Astrocyte (in vitro differentiated cells and primary cell): Measurements from ENCODE around the gene DDOST. TPM values are rescaled to one million over a fixed set of nuclear protein-coding genes. Genes with fewer than 3 reads are reported as not detected.
A peak's percentile ranks its signal among the peaks of the same experiment; 100 is the strongest.

Source experiments
- DNase-seq: peaks from one replicate; pipeline ENCODE4 v3.0.0-alpha.2; 2010; ENCODE audit warnings: low read depth
- FAIRE-seq: peaks from 2 replicates; lab custom pipeline; 2011; peaks lifted over from hg19 to GRCh38; lab: Jason Lieb, UNC
- H2AFZ ChIP-seq: 2 replicates; pipeline ENCODE4 v1.6.0; 2012; ENCODE audit warnings: low read depth, low read length, inconsistent platforms
- H3K27ac ChIP-seq: 2 replicates; pipeline ENCODE4 v1.5.1; 2011; ENCODE audit warnings: low read depth, low read length, inconsistent platforms
- H3K27me3 ChIP-seq: 2 replicates; pipeline ENCODE4 v1.6.0; 2011; ENCODE audit warnings: low read length, inconsistent platforms; ENCODE audit not compliant: insufficient read depth
- H3K36me3 ChIP-seq: 2 replicates; pipeline ENCODE4 v1.5.1; 2011; ENCODE audit warnings: low read length, inconsistent platforms; ENCODE audit not compliant: insufficient read depth
- H3K4me1 ChIP-seq: 2 replicates; pipeline ENCODE4 v1.5.1; 2011; ENCODE audit warnings: low read length, inconsistent platforms; ENCODE audit not compliant: insufficient read depth
- H3K4me2 ChIP-seq: 2 replicates; pipeline ENCODE4 v1.6.0; 2012; ENCODE audit warnings: low read length, inconsistent platforms
- H3K4me3 ChIP-seq: 2 replicates; pipeline ENCODE4 v1.5.1; 2011; ENCODE audit warnings: low read depth, mild to moderate bottlenecking, low read length, inconsistent platforms; ENCODE audit not compliant: insufficient read depth
- H3K79me2 ChIP-seq: 2 replicates; pipeline ENCODE4 v1.6.0; 2012; ENCODE audit warnings: mild to moderate bottlenecking, low read length, inconsistent platforms; ENCODE audit not compliant: insufficient read depth
- H3K9ac ChIP-seq: 2 replicates; pipeline ENCODE4 v1.6.0; 2012; ENCODE audit warnings: mild to moderate bottlenecking, low read length, inconsistent platforms
- H3K9me3 ChIP-seq: 2 replicates; pipeline ENCODE4 v1.5.1; 2012; ENCODE audit warnings: low read depth, mild to moderate bottlenecking, low read length, inconsistent platforms; ENCODE audit not compliant: insufficient read depth
- H4K20me1 ChIP-seq: 2 replicates; pipeline ENCODE4 v1.6.0; 2012; ENCODE audit warnings: low read length, inconsistent platforms; ENCODE audit not compliant: insufficient read depth
- H3K27ac Mint-ChIP-seq: one replicate; pipeline ENCODE4 v1.8.0; 2021; ENCODE audit warnings: mild to moderate bottlenecking, mixed read lengths; ENCODE audit not compliant: unreplicated experiment
- H3K27me3 Mint-ChIP-seq: one replicate; pipeline ENCODE4 v1.8.0; 2021; ENCODE audit warnings: low read depth, mixed read lengths; ENCODE audit not compliant: unreplicated experiment
- H3K36me3 Mint-ChIP-seq: one replicate; pipeline ENCODE4 v1.8.0; 2021; ENCODE audit warnings: low read depth, mixed read lengths; ENCODE audit not compliant: unreplicated experiment
- H3K4me1 Mint-ChIP-seq: one replicate; pipeline ENCODE4 v1.8.0; 2021; ENCODE audit warnings: low read depth, mixed read lengths; ENCODE audit not compliant: unreplicated experiment
- H3K4me3 Mint-ChIP-seq: one replicate; pipeline ENCODE4 v1.8.0; 2021; ENCODE audit warnings: mild to moderate bottlenecking, moderate library complexity, mixed read lengths; ENCODE audit not compliant: unreplicated experiment
- H3K9me3 Mint-ChIP-seq: one replicate; pipeline ENCODE4 v1.8.0; 2021; ENCODE audit warnings: mild to moderate bottlenecking, mixed read lengths; ENCODE audit not compliant: unreplicated experiment
- CTCF ChIP-seq: IDR thresholded peaks from 2 replicates; pipeline ENCODE4 v1.5.1; 2011; ENCODE audit warnings: low read depth, mild to moderate bottlenecking, inconsistent platforms, low read length, moderate library complexity; ENCODE audit not compliant: insufficient read depth
- EZH2 ChIP-seq: IDR thresholded peaks from 2 replicates; pipeline ENCODE4 v1.6.1; 2012; ENCODE audit warnings: mild to moderate bottlenecking, low read length, inconsistent platforms; ENCODE audit not compliant: insufficient read depth
- total RNA-seq: library from RNA; stranded (reverse); gene quantifications from 2 replicates; pipeline ENCODE4 v1.2.1, GENCODE V29; 2021

The DDOST gene
- total RNA-seq, 1 donor from 2014 or later = 327 TPM

DNA sequence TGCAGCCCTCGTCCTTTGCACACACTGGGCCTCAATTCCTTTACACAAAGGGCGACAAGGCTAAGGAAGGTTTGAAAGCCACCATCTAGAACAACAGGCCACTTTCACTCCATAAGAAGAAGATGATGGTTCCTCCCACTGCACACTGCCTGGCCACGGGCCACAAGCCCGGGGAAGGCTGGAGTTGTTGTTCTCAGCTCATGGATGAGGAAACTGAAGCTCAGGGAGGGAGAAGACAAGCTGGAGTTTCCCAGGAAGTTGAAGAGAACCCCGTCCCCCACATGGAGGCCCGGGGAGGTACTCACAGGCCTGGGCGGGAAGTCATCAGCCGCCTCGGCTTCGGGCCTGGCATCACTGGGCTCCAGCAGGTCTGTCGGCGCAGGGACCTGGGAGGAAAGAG lies 24.6 kb upstream of the DDOST start:
- no peak for TF ChIP-seq CTCF
- no peak overlapping the region for H2AFZ ChIP-seq
- no peak overlapping the region for H3K27ac Mint-ChIP-seq

DNA sequence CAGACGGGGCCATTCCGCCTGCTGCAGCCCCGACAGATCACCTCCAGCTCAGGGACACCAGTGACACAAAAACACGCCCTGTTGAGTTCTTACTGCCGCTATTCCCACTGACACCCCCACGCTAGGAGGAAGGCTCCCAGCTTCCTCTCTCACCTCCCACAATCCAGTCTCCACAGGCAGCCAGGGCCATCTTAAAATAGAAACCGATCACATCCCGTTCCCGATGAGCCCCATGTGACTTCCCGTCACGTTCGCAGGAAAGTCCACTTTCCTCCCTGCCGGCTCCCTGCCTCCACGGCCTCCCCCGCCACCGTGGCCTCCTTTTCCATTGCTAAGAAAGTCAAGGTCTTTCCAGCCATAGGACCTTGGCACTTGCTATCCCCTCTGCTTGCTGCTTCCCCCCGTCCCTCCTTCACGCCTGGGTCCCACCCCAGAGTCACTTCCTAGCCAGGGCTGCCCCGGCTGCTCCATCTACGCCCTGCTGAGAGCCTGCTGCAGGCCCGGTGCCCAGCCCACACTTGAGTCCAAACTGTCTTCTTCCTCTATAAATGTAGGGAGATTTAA lies 24.0 kb upstream of the DDOST start:
- H3K4me1 Mint-ChIP-seq = no peaks in the 10 kb centered on the region

More for the DNA sequence above, 24.6 kb upstream of the DDOST start:
- no peak overlapping the region for H3K4me3 Mint-ChIP-seq
- DNase-seq (no peak), FAIRE-seq (no peak)
- H3K27ac ChIP-seq = no peak overlapping the region
- no peaks in the 10 kb centered on the region for H4K20me1 ChIP-seq
- peaks cover 9% of the 10 kb centered on the region for H3K27me3 Mint-ChIP-seq
- peaks cover 2% of the 10 kb centered on the region for H3K9me3 Mint-ChIP-seq
- H3K79me2 ChIP-seq = no peaks in the 10 kb centered on the region
- no peak overlapping the region for H3K4me2 ChIP-seq
- no peaks in the 10 kb centered on the region for H3K36me3 ChIP-seq
- no peaks in the 10 kb centered on the region for H3K4me1 Mint-ChIP-seq
- H3K9me3 ChIP-seq = no peaks in the 10 kb centered on the region
- H3K36me3 Mint-ChIP-seq = peaks cover 2% of the 10 kb centered on the region
- H3K9ac ChIP-seq = no peak overlapping the region
- H3K4me1 ChIP-seq = no peaks in the 10 kb centered on the region
- no peaks in the 10 kb centered on the region for H3K27me3 ChIP-seq
- no peak overlapping the region for H3K4me3 ChIP-seq

More for the DNA sequence above, 24.0 kb upstream of the DDOST start:
- Mint-ChIP-seq H3K4me3 (no peak overlapping the region), H3K36me3 (peaks cover 2% of the 10 kb centered on the region), H3K27me3 (peaks cover 9% of the 10 kb centered on the region), H3K27ac (no peak overlapping the region), H3K9me3 (peaks cover 2% of the 10 kb centered on the region)
- no peak for DNase-seq
- TF ChIP-seq CTCF (no peak), EZH2 (no peak)
- H4K20me1 ChIP-seq = no peaks in the 10 kb centered on the region
- H3K36me3 ChIP-seq = no peaks in the 10 kb centered on the region
- H3K9me3 ChIP-seq = no peaks in the 10 kb centered on the region
- H3K4me3 ChIP-seq = no peak overlapping the region
- no peaks in the 10 kb centered on the region for H3K79me2 ChIP-seq
- FAIRE-seq = no peak
- H3K27me3 ChIP-seq = no peaks in the 10 kb centered on the region
- H2AFZ ChIP-seq = peak overlapping the region; percentile 34
- H3K27ac ChIP-seq = no peak overlapping the region
- no peak overlapping the region for H3K4me2 ChIP-seq
- no peaks in the 10 kb centered on the region for H3K4me1 ChIP-seq
- no peak overlapping the region for H3K9ac ChIP-seq
